Kidney epithelial cell (primary cell): Measurements from ENCODE around the gene PINLYP. TPM values are rescaled to one million over a fixed set of nuclear protein-coding genes. Genes with fewer than 3 reads are reported as not detected.

Experiments used
- DNase-seq: peaks from one replicate; pipeline ENCODE4 v3.0.0-alpha.2; 2010; ENCODE audit warnings: low read depth
- H3K27me3 ChIP-seq: 2 replicates; pipeline ENCODE4 v1.6.0; 2011; ENCODE audit warnings: low read length; ENCODE audit not compliant: control insufficient read depth, insufficient read depth
- H3K36me3 ChIP-seq: 2 replicates; pipeline ENCODE4 v1.5.1; 2011; ENCODE audit warnings: low read length; ENCODE audit not compliant: control insufficient read depth, insufficient read depth
- H3K4me3 ChIP-seq: 2 replicates; pipeline ENCODE4 v1.5.1; 2011; ENCODE audit warnings: low read depth, mild to moderate bottlenecking, control low read depth, low read length
- total RNA-seq: library from RNA; depleted of rRNA; stranded (reverse); fragments of >200 nt; gene quantifications from 2 replicates; pipeline ENCODE4 v1.2.3, GENCODE V29; 2015
- TF ChIP-seq, protein P1 (sequence below): IDR thresholded peaks from 2 replicates; pipeline ENCODE4 v1.5.1; 2011; ENCODE audit warnings: mild to moderate bottlenecking, moderate library complexity, low read length, control low read depth, inconsistent platforms; ENCODE audit not compliant: insufficient read depth, poor library complexity, severe bottlenecking

PINLYP gene
- total RNA-seq, 1 donor from 2014 or later: 3.1 TPM

DNA sequence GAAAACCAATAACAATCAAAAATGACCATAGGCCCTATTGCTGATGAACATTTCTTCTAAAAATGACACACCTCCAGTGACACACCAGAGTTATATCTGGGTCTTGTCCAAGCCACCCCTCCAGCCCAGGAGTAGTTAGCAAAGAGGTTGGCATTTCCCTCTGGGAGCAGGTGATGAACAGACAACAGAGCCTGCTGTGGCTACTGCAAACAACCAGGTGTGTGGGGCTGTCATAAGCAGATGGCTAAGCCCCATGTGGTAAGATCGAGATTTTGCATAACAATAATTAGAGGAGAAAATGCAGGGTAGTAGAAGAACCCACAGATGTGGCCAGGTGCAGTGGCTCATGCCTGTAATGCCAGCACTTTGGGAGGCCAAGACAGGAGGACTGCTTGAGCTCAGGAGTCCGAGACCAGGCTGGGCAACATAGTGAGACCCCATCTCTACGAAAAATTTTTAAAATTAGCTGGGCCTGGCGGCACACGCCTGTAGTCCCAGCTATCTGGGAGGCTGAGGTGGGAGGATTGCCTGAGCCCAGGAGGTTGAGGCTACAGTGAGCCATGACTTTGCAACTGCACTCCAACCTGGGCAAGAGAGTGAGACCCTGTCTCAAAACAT lies 5.3 kb upstream of the PINLYP start:
- H3K36me3 ChIP-seq: no peaks in the 10 kb centered on the region
- no peak overlapping the region for H3K4me3 ChIP-seq
- DNase-seq: no peak
- no peaks in the 10 kb centered on the region for H3K27me3 ChIP-seq
- TF ChIP-seq, protein P1, sequence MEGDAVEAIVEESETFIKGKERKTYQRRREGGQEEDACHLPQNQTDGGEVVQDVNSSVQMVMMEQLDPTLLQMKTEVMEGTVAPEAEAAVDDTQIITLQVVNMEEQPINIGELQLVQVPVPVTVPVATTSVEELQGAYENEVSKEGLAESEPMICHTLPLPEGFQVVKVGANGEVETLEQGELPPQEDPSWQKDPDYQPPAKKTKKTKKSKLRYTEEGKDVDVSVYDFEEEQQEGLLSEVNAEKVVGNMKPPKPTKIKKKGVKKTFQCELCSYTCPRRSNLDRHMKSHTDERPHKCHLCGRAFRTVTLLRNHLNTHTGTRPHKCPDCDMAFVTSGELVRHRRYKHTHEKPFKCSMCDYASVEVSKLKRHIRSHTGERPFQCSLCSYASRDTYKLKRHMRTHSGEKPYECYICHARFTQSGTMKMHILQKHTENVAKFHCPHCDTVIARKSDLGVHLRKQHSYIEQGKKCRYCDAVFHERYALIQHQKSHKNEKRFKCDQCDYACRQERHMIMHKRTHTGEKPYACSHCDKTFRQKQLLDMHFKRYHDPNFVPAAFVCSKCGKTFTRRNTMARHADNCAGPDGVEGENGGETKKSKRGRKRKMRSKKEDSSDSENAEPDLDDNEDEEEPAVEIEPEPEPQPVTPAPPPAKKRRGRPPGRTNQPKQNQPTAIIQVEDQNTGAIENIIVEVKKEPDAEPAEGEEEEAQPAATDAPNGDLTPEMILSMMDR: no peak

DNA sequence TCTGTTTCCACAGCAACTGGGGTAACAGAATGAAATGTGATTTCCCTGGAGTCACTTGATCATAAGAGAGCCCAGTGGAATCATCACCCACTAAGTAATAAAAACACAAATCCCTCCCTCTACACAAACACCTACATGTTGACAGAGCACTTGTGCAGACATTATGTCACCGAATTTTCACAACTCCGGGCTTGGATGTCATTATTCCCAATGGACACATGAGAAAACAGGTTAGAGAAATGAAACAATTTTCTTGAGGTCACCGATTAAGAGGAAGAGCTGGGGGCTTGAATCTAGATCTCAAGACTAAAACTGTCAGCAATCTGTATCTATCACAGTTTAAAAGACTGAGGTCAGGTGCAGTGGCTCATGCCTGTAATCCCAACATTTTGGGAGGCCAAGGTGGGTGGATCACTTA lies 3.4 kb upstream of the PINLYP start:
- no peak overlapping the region for H3K4me3 ChIP-seq
- H3K27me3 ChIP-seq: no peaks in the 10 kb centered on the region
- TF ChIP-seq, protein P1: no peak
- no peak for DNase-seq
- no peaks in the 10 kb centered on the region for H3K36me3 ChIP-seq

DNA sequence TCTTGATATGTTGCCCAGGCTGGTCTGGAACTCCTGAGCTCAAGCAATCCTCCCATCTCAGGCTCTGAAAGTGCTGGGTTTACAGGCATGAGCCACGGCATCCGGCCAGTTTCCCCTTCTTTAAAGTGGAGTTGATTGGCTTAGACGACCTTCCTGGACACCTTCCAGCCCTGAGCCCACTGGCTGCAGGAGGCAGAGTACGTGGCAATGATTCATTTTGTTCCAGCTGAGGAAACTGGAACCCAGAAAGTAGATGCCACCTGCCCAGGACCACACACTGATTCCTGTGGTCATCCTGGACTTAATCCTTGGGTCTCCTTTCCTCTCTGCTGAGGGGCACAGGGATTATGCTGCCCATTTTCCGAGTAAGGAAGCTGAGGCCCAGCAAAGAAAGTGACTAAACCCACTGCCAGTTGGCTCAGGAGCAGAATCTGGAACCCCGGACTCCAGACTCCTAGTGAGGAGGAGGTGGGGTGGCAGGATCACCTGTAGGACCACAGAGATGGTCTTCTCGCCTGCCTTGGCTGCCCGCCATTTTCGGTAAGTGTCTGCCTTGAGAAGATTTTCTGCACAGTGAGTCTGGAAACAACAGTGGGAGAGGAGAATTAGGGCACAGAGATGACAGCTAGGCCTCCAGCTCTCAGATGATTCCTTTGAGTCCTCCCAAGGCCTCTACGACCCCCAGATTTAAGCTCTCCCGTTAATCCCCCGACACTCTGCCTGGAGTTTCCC lies 1.0 kb upstream of the PINLYP start:
- TF ChIP-seq, protein P1: no peak
- peak overlapping the region; percentile 81 for H3K4me3 ChIP-seq
- H3K36me3 ChIP-seq: no peaks in the 10 kb centered on the region
- DNase-seq: no peak
- H3K27me3 ChIP-seq: no peaks in the 10 kb centered on the region

DNA sequence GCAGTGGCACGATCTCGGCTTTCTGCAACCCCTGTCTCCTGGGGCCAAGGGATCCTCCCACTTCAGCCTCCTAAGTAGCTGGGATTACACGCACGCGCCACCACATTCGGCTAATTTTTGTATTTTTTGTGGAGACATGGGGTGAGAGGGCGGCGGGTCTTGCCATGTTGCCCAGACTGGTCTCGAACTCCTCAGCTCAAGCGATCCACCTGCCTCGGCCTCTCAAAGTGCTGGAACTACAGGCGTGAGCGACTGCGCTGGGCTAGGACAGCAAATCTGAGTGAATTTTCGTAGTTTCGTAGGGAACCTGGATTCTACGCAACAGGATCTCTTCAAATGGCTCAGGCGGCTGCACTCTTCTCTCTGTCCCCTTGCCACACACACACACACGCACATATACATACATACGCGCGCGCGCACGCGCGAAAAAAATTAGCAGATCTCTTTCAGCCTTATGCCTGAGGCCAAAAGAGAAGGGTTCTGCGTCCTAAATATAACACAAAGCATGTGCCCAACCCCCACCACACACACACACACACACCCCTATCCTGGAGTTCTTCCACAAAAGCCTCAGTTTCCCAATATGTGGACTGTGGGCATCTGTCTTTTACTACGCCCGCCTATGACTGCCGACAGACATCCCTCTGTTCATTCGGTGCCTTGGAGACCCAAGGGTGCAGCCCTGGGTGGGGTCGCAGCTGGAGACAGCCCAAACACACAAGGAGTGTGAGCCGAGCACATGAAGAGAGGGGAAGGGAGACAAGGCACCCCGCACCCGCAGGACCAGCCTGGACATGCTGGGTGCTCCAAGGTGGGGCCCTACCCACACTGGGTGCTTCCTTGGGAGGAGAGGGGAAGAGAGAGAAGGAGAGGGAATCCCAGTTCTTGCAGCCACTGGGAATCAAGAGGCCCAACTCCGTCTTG lies 616 bp downstream of the PINLYP start:
- DNase-seq: no peak
- TF ChIP-seq, protein P1: no peak
- H3K27me3 ChIP-seq: no peaks in the 10 kb centered on the region
- no peaks in the 10 kb centered on the region for H3K36me3 ChIP-seq
- H3K4me3 ChIP-seq: peak overlapping the region; percentile 32

DNA sequence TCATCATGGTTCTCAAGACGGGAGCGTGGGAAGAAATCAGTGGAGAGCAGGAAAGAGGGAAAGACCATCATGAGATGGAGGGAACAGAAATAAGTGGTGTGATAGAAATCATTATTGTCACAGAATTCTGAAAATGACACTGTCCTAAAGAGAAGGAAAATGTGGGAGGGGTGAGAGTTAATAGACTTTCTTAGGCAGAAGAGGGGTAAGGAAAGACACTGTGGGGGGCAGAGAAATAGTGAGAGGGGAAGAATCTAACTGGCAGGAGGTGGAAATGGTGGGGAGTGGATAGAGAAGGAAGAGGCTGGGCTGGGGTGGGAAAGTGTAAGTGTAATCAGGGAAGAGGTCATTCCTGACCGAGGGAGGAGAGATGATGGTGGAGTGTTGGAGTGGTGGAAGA lies 3.2 kb downstream of the PINLYP start:
- DNase-seq: no peak
- TF ChIP-seq, protein P1: no peak
- Histone ChIP-seq H3K36me3 (no peaks in the 10 kb centered on the region), H3K27me3 (no peaks in the 10 kb centered on the region), H3K4me3 (no peak overlapping the region)
